Kidney (tissue), 14 donors: Measurements from ENCODE around the gene RNF17. TPM values are rescaled to one million over a fixed set of nuclear protein-coding genes. Genes with fewer than 3 reads are reported as not detected.

Experiments used
- DNase-seq, 5 donors: peaks; one replicate each; pipeline ENCODE4 v3.0.0-alpha.2; 2013 to 2020
- FAIRE-seq: peaks from 2 replicates; lab custom pipeline; 2012; peaks lifted over from hg19 to GRCh38; lab: Jason Lieb, UNC
- H3K27ac ChIP-seq, 2 donors: one replicate each; pipeline ENCODE4 v1.7.0; 2013; ENCODE audit warnings: low read depth in 2 of 2, low read length in 2 of 2, inconsistent platforms in 1 of 2
- H3K27me3 ChIP-seq: one replicate; pipeline ENCODE4 v1.7.1; 2013; ENCODE audit warnings: low read length, inconsistent platforms; ENCODE audit not compliant: control insufficient read depth, insufficient read depth
- H3K36me3 ChIP-seq, 3 donors: one replicate each; pipeline versions ENCODE4 v1.7.0 to v1.7.1; 2013; ENCODE audit warnings: low read length in 3 of 3, control low read depth in 1 of 3, inconsistent platforms in 1 of 3; ENCODE audit not compliant: insufficient read depth in 3 of 3, control insufficient read depth in 2 of 3
- H3K4me1 ChIP-seq, 3 donors: one replicate each; pipeline versions ENCODE4 v1.7.0 to v1.7.1; 2013; ENCODE audit warnings: low read length in 3 of 3, inconsistent platforms in 1 of 3, low read depth in 1 of 3; ENCODE audit not compliant: control insufficient read depth in 2 of 3, insufficient read depth in 2 of 3
- H3K4me3 ChIP-seq, 3 donors: one replicate each; pipeline versions ENCODE4 v1.7.0 to v1.8.1; 2013; ENCODE audit warnings: low read length in 3 of 3, control low read depth in 1 of 3, inconsistent platforms in 1 of 3
- H3K9ac ChIP-seq, 3 donors: one replicate each; pipeline versions ENCODE4 v1.7.0 to v1.7.1; 2013; ENCODE audit warnings: low read length in 3 of 3, control low read depth in 1 of 3, inconsistent platforms in 1 of 3
- H3K9me3 ChIP-seq, 3 donors: one replicate each; pipeline versions ENCODE4 v1.7.0 to v1.7.1; 2013; ENCODE audit warnings: low read length in 3 of 3, control low read depth in 1 of 3, inconsistent platforms in 1 of 3; ENCODE audit not compliant: control insufficient read depth in 2 of 3, insufficient read depth in 1 of 3
- CTCF ChIP-seq: IDR thresholded peaks from 3 replicates; pipeline ENCODE4 v1.5.1; 2012; ENCODE audit warnings: mild to moderate bottlenecking, moderate library complexity, borderline replicate concordance; ENCODE audit not compliant: insufficient read depth; ENCODE audit errors: extremely low read depth
- intact Hi-C: fragments of 100-400 bp; cut with DNase I; formaldehyde crosslinking; loops from one replicate; pipeline ENCODE4 v1.11.1; 2022
- polyA plus RNA-seq: library from polyadenylated mRNA; stranded (reverse); fragments of 350-450 nt; fragmentation: Illumina TruSeq; extraction: RNeasy Lipid Tissue Mini Kit (QIAGEN cat#74804); gene quantifications from one replicate; pipeline ENCODE4 v1.2.3, GENCODE V29; 2014; ENCODE audit warnings: low read depth, low replicate concordance; ENCODE audit not compliant: insufficient read depth
- total RNA-seq: library from RNA; stranded (reverse); fragmentation: NEBNext Ultra II Directional; extraction: Animal tissue kit (Norgen Biotek cat#: 25700); gene quantifications from one replicate; pipeline ENCODE4 v1.2.1, GENCODE V29; 2021
- donor health status: control.
- donor health status: control.
- donor health status: control.
- donor health status: control.
- donor health status: control.
- donor health status: DM: yes; HTN: yes; CAD: no.
- donor health status: Normal renal cell carcinoma (clear cell type).

RNF17 gene
- total and polyA plus RNA-seq, 2 donors from 2014 or later: not detected

- Histone ChIP-seq H3K27ac (no peak overlapping the region), H3K4me3 (no peak overlapping the region), H3K9ac (no peak overlapping the region), H3K4me1 (peaks cover 0 to 5% (median 4%) of the 10 kb centered on the region in 3 donors), H3K9me3 (no peaks in the 10 kb centered on the region), H3K27me3 (no peaks in the 10 kb centered on the region), H3K36me3 (no peaks in the 10 kb centered on the region)
- no peak for TF ChIP-seq CTCF
- no peak for FAIRE-seq
- DNase-seq: no peak
- intact Hi-C loops: no loop called here
Measured at GRCh38 chr13:24921003-24921402, 157.0 kb downstream of the RNF17 start.

GRCh38 chr13:24921881-24922280, 157.9 kb downstream of the RNF17 start:
- no peak overlapping the region for H3K27ac ChIP-seq
- peak overlapping the region; percentile 50 to 91 (median 71) for H3K4me3 ChIP-seq
- peak overlapping the region; percentile 11 to 65 (median 31) for H3K9ac ChIP-seq
- H3K4me1 ChIP-seq: peaks cover 0 to 5% (median 4%) of the 10 kb centered on the region in 3 donors
- H3K9me3 ChIP-seq: no peaks in the 10 kb centered on the region
- intact Hi-C loops: no loop called here
- FAIRE-seq (no peak), DNase-seq (no peak)
- no peak for TF ChIP-seq CTCF
- no peaks in the 10 kb centered on the region for H3K36me3 ChIP-seq
- H3K27me3 ChIP-seq: no peaks in the 10 kb centered on the region

- Histone ChIP-seq H3K9me3 (no peaks in the 10 kb centered on the region), H3K4me3 (peak overlapping the region; percentile 50 to 91 (median 71)), H3K27me3 (no peaks in the 10 kb centered on the region), H3K27ac (peak overlapping the region in 1 of 2 donors; percentile 92), H3K36me3 (no peaks in the 10 kb centered on the region), H3K4me1 (peaks cover 0 to 5% (median 4%) of the 10 kb centered on the region in 3 donors), H3K9ac (peak overlapping the region; percentile 11 to 65 (median 31))
- no peak for TF ChIP-seq CTCF
- DNase-seq (no peak), FAIRE-seq (no peak)
- intact Hi-C loops: no loop called here
Measured at GRCh38 chr13:24922387-24922744, 158.4 kb downstream of the RNF17 start.
